Suprapubic skin (tissue), 4 donors: Measurements from ENCODE around the gene EPS15. TPM values are rescaled to one million over a fixed set of nuclear protein-coding genes. Genes with fewer than 3 reads are reported as not detected.

Experiments
- DNase-seq, 2 donors: peaks; one replicate each; pipeline ENCODE4 v3.0.0-alpha.2; 2019; ENCODE audit warnings: low spot score in 2 of 2
- H3K27ac ChIP-seq: fragments of 200-600 bp; sonication (generic); one replicate; pipeline ENCODE4 v1.5.1; 2019
- H3K27me3 ChIP-seq: fragments of 200-600 bp; sonication (generic); one replicate; pipeline ENCODE4 v1.5.1; 2019
- H3K36me3 ChIP-seq: fragments of 200-600 bp; sonication (generic); one replicate; pipeline ENCODE4 v1.5.1; 2019
- H3K4me1 ChIP-seq: fragments of 200-600 bp; sonication (generic); one replicate; pipeline ENCODE4 v1.5.1; 2019
- H3K4me3 ChIP-seq: fragments of 200-600 bp; sonication (generic); one replicate; pipeline ENCODE4 v1.5.1; 2019; ENCODE audit warnings: mild to moderate bottlenecking
- H3K9me3 ChIP-seq: fragments of 200-600 bp; sonication (generic); one replicate; pipeline ENCODE4 v1.5.1; 2019
- EP300 ChIP-seq: sonication (generic); formaldehyde crosslinking; IDR thresholded peaks from one replicate; pipeline ENCODE4 v1.6.1; 2017; ENCODE audit warnings: antibody characterized with exemption
- POLR2A ChIP-seq, 2 donors: fragments of 450-650 bp; IDR thresholded peaks; one replicate each; pipeline ENCODE4 v1.6.1; 2017; ENCODE audit warnings: antibody characterized with exemption in 2 of 2, mild to moderate bottlenecking in 2 of 2, moderate library complexity in 2 of 2
- POLR2AphosphoS5 ChIP-seq, 3 donors: sonication (generic); formaldehyde crosslinking; IDR thresholded peaks; one replicate each; pipeline ENCODE4 v1.6.1; 2017; ENCODE audit warnings: antibody characterized with exemption in 3 of 3
- WGBS: methylation state at CpG from one replicate; pipeline ENCODE4 v1.1.5; 2018; 5-methylcytosine and 5-hydroxymethylcytosine counted together
- total RNA-seq, 4 donors: library from RNA; depleted of rRNA; stranded (reverse); fragments of >200 nt; gene quantifications; one replicate each; pipeline ENCODE4 v1.1.0, GENCODE V29; 2016
- TF ChIP-seq, protein P1 (sequence below), 2 donors: fragments of 200-600 bp in 1 of 2; fragments of 450-650 bp in 1 of 2; sonication (generic) in 1 of 2; IDR thresholded peaks; one replicate each; pipeline ENCODE4 v1.5.1; 2016 to 2019; ENCODE audit warnings: antibody characterized with exemption in 2 of 2, mild to moderate bottlenecking in 1 of 2, moderate library complexity in 1 of 2

The EPS15 gene
- total RNA-seq, 4 donors from 2014 or later, result 57.1 to 127 (median 81.5) TPM

- Histone ChIP-seq H3K9me3 (no peaks in the 10 kb centered on the region), H3K27me3 (no peaks in the 10 kb centered on the region), H3K36me3 (no peaks in the 10 kb centered on the region), H3K4me3 (no peak overlapping the region), H3K4me1 (no peaks in the 10 kb centered on the region), H3K27ac (no peak overlapping the region)
- WGBS, result 90% methylated on average over 4 of the region's 4 CpGs
- no peak for DNase-seq
- no peak for TF ChIP-seq EP300
Measured at GRCh38 chr1:51322417-51323101, 196.5 kb downstream of the EPS15 start.

DNA sequence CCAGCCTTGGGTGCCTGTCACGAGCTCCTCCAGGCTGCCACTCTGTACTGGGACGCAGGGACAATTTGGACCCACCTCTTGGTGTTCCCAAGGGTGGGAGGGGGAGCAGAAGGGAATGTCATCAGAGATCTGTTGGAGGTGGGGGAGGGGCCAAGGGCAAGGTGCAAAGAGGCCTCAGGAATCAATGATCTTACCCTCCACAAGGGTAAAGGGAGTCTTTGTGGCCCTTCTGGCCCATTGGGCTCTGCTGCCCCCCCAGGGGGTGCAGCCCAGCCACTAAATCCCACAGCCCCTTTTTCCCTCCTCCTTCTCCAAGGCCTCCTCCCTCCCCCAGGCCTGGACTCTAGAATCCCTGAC, 197.2 kb downstream of the EPS15 start:
- Histone ChIP-seq H3K36me3 (no peaks in the 10 kb centered on the region), H3K9me3 (no peaks in the 10 kb centered on the region), H3K27ac (no peak overlapping the region), H3K4me1 (no peaks in the 10 kb centered on the region), H3K4me3 (no peak overlapping the region), H3K27me3 (no peaks in the 10 kb centered on the region)
- WGBS, result 94% methylated on average over 2 of the region's 2 CpGs
- no peak for TF ChIP-seq POLR2AphosphoS5 (IDR thresholded peaks at IDR 0.05)
- no peak for TF ChIP-seq EP300
- no peak for TF ChIP-seq POLR2A (IDR thresholded peaks at IDR 0.05)
- TF ChIP-seq, protein P1, sequence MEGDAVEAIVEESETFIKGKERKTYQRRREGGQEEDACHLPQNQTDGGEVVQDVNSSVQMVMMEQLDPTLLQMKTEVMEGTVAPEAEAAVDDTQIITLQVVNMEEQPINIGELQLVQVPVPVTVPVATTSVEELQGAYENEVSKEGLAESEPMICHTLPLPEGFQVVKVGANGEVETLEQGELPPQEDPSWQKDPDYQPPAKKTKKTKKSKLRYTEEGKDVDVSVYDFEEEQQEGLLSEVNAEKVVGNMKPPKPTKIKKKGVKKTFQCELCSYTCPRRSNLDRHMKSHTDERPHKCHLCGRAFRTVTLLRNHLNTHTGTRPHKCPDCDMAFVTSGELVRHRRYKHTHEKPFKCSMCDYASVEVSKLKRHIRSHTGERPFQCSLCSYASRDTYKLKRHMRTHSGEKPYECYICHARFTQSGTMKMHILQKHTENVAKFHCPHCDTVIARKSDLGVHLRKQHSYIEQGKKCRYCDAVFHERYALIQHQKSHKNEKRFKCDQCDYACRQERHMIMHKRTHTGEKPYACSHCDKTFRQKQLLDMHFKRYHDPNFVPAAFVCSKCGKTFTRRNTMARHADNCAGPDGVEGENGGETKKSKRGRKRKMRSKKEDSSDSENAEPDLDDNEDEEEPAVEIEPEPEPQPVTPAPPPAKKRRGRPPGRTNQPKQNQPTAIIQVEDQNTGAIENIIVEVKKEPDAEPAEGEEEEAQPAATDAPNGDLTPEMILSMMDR (IDR thresholded peaks at IDR 0.05), result no peak
- DNase-seq, result no peak

- H3K4me1 ChIP-seq, result no peaks in the 10 kb centered on the region
- TF ChIP-seq POLR2AphosphoS5 (IDR thresholded peaks at IDR 0.05) (no peak), POLR2A (IDR thresholded peaks at IDR 0.05) (no peak), EP300 (no peak)
- TF ChIP-seq, protein P1 (IDR thresholded peaks at IDR 0.05), result no peak
- no peaks in the 10 kb centered on the region for H3K27me3 ChIP-seq
- no peaks in the 10 kb centered on the region for H3K36me3 ChIP-seq
- H3K9me3 ChIP-seq, result no peaks in the 10 kb centered on the region
- WGBS, result 86% methylated on average over 8 of the region's 11 CpGs
- no peak for DNase-seq
- no peak overlapping the region for H3K4me3 ChIP-seq
- no peak overlapping the region for H3K27ac ChIP-seq
Measured at GRCh38 chr1:51320967-51321923, 197.8 kb downstream of the EPS15 start.

DNA sequence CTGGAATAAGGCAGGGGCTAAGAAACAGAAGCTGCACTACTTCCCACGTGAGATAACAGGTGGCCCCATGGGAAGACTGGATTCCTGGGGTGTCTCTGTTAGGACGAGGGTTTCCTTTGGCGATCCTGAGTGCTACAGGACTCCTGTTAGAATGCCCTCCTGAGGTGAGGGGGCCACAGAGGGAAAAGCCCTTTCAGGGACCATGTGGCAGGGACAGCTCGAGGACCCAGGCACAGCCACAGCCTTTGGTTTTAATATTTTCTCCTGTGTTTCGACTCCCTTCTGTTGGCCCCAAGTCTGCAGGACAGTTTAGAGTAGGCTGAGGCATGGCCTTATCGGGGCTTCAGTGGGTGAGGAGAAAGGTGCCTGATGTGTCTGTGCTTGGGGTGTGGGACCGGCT, 201.3 kb downstream of the EPS15 start:
- no peaks in the 10 kb centered on the region for H3K36me3 ChIP-seq
- H3K27me3 ChIP-seq, result no peaks in the 10 kb centered on the region
- H3K9me3 ChIP-seq, result no peaks in the 10 kb centered on the region
- H3K27ac ChIP-seq, result no peak overlapping the region
- no peak for DNase-seq
- H3K4me1 ChIP-seq, result peaks cover 28% of the 10 kb centered on the region
- TF ChIP-seq POLR2A (IDR thresholded peaks at IDR 0.05), result no peak
- no peak for TF ChIP-seq POLR2AphosphoS5 (IDR thresholded peaks at IDR 0.05)
- TF ChIP-seq EP300, result no peak
- TF ChIP-seq, protein P1 (IDR thresholded peaks at IDR 0.05), result no peak
- WGBS, result 86% methylated on average over 7 of the region's 7 CpGs
- no peak overlapping the region for H3K4me3 ChIP-seq

GRCh38 chr1:51316846-51317120, 202.3 kb downstream of the EPS15 start:
- no peak overlapping the region for H3K27ac ChIP-seq
- TF ChIP-seq EP300 (no peak), POLR2A (IDR thresholded peaks at IDR 0.05) (no peak), POLR2AphosphoS5 (IDR thresholded peaks at IDR 0.05) (no peak)
- TF ChIP-seq, protein P1 (IDR thresholded peaks at IDR 0.05), result no peak
- H3K9me3 ChIP-seq, result no peaks in the 10 kb centered on the region
- WGBS, result 80% methylated on average over 4 of the region's 4 CpGs
- H3K27me3 ChIP-seq, result no peaks in the 10 kb centered on the region
- no peak overlapping the region for H3K4me3 ChIP-seq
- H3K4me1 ChIP-seq, result peaks cover 28% of the 10 kb centered on the region
- no peaks in the 10 kb centered on the region for H3K36me3 ChIP-seq
- DNase-seq, result no peak
